HL-60 (cell line): ENCODE measurements around the gene ADM2.

ENCODE experiments used
- GABPA ChIP-seq: IDR thresholded peaks from 2 replicates; pipeline ENCODE4 v1.6.1; 2012; ENCODE audit warnings: low read depth
- TF ChIP-seq, protein P1 (sequence below): IDR thresholded peaks from one replicate; pipeline ENCODE4 v1.5.1; 2011; ENCODE audit warnings: low read length, control low read depth, inconsistent platforms; ENCODE audit not compliant: insufficient read depth
- TF ChIP-seq, protein P2 (sequence below): IDR thresholded peaks from 2 replicates; pipeline ENCODE4 v1.6.1; 2012; ENCODE audit warnings: low read depth; ENCODE audit not compliant: insufficient replicate concordance

- TF ChIP-seq, protein P1, sequence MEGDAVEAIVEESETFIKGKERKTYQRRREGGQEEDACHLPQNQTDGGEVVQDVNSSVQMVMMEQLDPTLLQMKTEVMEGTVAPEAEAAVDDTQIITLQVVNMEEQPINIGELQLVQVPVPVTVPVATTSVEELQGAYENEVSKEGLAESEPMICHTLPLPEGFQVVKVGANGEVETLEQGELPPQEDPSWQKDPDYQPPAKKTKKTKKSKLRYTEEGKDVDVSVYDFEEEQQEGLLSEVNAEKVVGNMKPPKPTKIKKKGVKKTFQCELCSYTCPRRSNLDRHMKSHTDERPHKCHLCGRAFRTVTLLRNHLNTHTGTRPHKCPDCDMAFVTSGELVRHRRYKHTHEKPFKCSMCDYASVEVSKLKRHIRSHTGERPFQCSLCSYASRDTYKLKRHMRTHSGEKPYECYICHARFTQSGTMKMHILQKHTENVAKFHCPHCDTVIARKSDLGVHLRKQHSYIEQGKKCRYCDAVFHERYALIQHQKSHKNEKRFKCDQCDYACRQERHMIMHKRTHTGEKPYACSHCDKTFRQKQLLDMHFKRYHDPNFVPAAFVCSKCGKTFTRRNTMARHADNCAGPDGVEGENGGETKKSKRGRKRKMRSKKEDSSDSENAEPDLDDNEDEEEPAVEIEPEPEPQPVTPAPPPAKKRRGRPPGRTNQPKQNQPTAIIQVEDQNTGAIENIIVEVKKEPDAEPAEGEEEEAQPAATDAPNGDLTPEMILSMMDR = no peak
- TF ChIP-seq, protein P2, sequence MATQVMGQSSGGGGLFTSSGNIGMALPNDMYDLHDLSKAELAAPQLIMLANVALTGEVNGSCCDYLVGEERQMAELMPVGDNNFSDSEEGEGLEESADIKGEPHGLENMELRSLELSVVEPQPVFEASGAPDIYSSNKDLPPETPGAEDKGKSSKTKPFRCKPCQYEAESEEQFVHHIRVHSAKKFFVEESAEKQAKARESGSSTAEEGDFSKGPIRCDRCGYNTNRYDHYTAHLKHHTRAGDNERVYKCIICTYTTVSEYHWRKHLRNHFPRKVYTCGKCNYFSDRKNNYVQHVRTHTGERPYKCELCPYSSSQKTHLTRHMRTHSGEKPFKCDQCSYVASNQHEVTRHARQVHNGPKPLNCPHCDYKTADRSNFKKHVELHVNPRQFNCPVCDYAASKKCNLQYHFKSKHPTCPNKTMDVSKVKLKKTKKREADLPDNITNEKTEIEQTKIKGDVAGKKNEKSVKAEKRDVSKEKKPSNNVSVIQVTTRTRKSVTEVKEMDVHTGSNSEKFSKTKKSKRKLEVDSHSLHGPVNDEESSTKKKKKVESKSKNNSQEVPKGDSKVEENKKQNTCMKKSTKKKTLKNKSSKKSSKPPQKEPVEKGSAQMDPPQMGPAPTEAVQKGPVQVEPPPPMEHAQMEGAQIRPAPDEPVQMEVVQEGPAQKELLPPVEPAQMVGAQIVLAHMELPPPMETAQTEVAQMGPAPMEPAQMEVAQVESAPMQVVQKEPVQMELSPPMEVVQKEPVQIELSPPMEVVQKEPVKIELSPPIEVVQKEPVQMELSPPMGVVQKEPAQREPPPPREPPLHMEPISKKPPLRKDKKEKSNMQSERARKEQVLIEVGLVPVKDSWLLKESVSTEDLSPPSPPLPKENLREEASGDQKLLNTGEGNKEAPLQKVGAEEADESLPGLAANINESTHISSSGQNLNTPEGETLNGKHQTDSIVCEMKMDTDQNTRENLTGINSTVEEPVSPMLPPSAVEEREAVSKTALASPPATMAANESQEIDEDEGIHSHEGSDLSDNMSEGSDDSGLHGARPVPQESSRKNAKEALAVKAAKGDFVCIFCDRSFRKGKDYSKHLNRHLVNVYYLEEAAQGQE = peak; percentile 50
- TF ChIP-seq GABPA = no peak
These were observed 48.7 kb downstream of the ADM2 start, which contains the start of gene TYMP for GRCh38 chr22:50529897-50530579.
